ENCODE measurements around the gene RFXAP.

The RFXAP gene

DNA sequence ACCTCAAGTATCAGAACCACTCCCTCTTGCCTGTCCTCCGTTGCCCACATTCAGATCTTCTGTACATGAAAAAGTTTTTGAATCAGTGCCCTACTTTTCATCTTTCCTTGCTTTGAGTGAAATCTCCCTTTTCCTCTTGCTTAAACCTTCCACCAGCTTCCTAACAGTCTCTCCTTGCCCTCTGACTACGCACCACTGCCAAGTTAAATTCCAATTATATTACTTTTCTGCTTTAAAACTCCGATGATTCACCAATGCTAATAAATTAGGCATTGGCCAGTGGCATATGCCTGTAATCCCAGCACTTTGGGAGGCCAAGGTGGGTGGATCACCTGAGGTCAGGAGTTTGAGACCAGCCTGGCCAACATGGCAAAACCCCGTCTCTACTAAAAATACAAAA, 30.7 kb upstream of the RFXAP start:
- H3K27ac ChIP-seq (ENCODE audit: low read depth, low read length), result no peak overlapping the region
- H3K9me3 ChIP-seq (ENCODE audit: control insufficient read depth in 5 of 5, low read length in 5 of 5), result no peaks in the 10 kb centered on the region
- no peaks in the 10 kb centered on the region for H3K36me3 ChIP-seq (ENCODE audit: control insufficient read depth in 5 of 5, insufficient read depth in 5 of 5, low read length in 5 of 5)
- H3K9ac ChIP-seq (ENCODE audit: low read length in 5 of 5), result no peak overlapping the region
- peaks cover 0 to 6% (median 0%) of the 10 kb centered on the region in 5 donors for H3K27me3 ChIP-seq (ENCODE audit: control insufficient read depth in 5 of 5, insufficient read depth in 4 of 5, low read length in 5 of 5)
- no peak overlapping the region for H3K4me3 ChIP-seq (ENCODE audit: low read depth in 1 of 5, low read length in 5 of 5)
- H3K4me1 ChIP-seq (ENCODE audit: control insufficient read depth in 5 of 5, insufficient read depth in 5 of 5, low read length in 5 of 5), result no peaks in the 10 kb centered on the region

DNA sequence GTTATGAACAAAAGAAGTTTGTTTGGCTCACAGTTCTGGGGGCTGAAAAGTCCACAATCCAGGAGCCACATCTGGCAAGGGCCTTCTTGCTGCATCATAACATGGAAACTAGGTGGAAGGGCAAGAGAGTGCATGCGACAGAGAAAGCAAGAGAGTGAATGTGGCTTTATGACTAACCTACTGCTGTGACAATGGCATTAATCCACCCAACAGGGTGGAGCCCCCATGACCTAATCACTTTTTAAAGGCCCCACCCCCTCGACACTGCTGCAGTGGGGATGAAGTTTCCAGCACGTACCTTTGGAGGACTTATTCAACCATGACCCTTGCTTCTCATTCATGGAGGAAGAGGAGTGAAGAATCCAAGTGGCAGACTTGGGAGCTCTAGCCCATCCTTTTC, 30.0 kb upstream of the RFXAP start:
- Histone ChIP-seq H3K9ac (ENCODE audit: low read length in 5 of 5) (no peak overlapping the region), H3K36me3 (ENCODE audit: control insufficient read depth in 5 of 5, insufficient read depth in 5 of 5, low read length in 5 of 5) (no peaks in the 10 kb centered on the region), H3K27me3 (ENCODE audit: control insufficient read depth in 5 of 5, insufficient read depth in 4 of 5, low read length in 5 of 5) (peaks cover 0 to 6% (median 0%) of the 10 kb centered on the region in 5 donors), H3K27ac (ENCODE audit: low read depth, low read length) (no peak overlapping the region), H3K4me3 (ENCODE audit: low read depth in 1 of 5, low read length in 5 of 5) (no peak overlapping the region), H3K9me3 (ENCODE audit: control insufficient read depth in 5 of 5, low read length in 5 of 5) (no peaks in the 10 kb centered on the region), H3K4me1 (ENCODE audit: control insufficient read depth in 5 of 5, insufficient read depth in 5 of 5, low read length in 5 of 5) (no peaks in the 10 kb centered on the region)

GRCh38 chr13:36789730-36790129, 29.3 kb upstream of the RFXAP start:
- Histone ChIP-seq H3K4me1 (ENCODE audit: control insufficient read depth in 5 of 5, insufficient read depth in 5 of 5, low read length in 5 of 5) (no peaks in the 10 kb centered on the region), H3K27me3 (ENCODE audit: control insufficient read depth in 5 of 5, insufficient read depth in 4 of 5, low read length in 5 of 5) (peaks cover 0 to 3% (median 0%) of the 10 kb centered on the region in 5 donors)

DNA sequence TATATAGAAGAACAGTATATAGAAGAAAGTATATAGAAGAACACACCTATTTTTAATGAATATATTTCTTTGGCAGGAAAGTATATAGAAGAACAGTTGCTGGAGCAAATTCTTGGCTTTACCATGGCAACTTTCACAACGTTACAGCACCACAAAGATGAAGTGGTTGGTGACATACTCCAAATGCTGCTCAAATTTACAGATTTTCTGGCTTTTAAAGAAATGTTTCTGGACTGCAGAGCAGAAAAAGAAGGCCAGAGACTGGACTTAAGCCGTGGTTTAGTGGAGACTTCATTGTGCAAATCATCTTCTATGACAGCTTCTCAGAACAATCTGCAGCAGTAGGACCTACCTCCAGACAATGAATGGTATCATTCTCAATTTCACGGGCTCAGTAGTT, 24.3 kb upstream of the RFXAP start:
- H3K36me3 ChIP-seq (ENCODE audit: control insufficient read depth in 5 of 5, insufficient read depth in 5 of 5, low read length in 5 of 5), result no peaks in the 10 kb centered on the region

More at GRCh38 chr13:36789730-36790129, 29.3 kb upstream of the RFXAP start:
- Histone ChIP-seq H3K9ac (ENCODE audit: low read length in 5 of 5) (no peak overlapping the region), H3K27ac (ENCODE audit: low read depth, low read length) (no peak overlapping the region), H3K36me3 (ENCODE audit: control insufficient read depth in 5 of 5, insufficient read depth in 5 of 5, low read length in 5 of 5) (no peaks in the 10 kb centered on the region), H3K9me3 (ENCODE audit: control insufficient read depth in 5 of 5, low read length in 5 of 5) (no peaks in the 10 kb centered on the region), H3K4me3 (ENCODE audit: low read depth in 1 of 5, low read length in 5 of 5) (no peak overlapping the region)

GRCh38 chr13:36795463-36795862, 23.6 kb upstream of the RFXAP start:
- H3K9me3 ChIP-seq (ENCODE audit: control insufficient read depth in 5 of 5, low read length in 5 of 5), result no peaks in the 10 kb centered on the region
- H3K4me1 ChIP-seq (ENCODE audit: control insufficient read depth in 5 of 5, insufficient read depth in 5 of 5, low read length in 5 of 5), result no peaks in the 10 kb centered on the region
- H3K4me3 ChIP-seq (ENCODE audit: low read depth in 1 of 5, low read length in 5 of 5), result no peak overlapping the region
- H3K9ac ChIP-seq (ENCODE audit: low read length in 5 of 5), result no peak overlapping the region
- H3K27ac ChIP-seq (ENCODE audit: low read depth, low read length), result no peak overlapping the region
- no peaks in the 10 kb centered on the region for H3K36me3 ChIP-seq (ENCODE audit: control insufficient read depth in 5 of 5, insufficient read depth in 5 of 5, low read length in 5 of 5)
- H3K27me3 ChIP-seq (ENCODE audit: control insufficient read depth in 5 of 5, insufficient read depth in 4 of 5, low read length in 5 of 5), result no peaks in the 10 kb centered on the region

More for the DNA sequence above, 24.3 kb upstream of the RFXAP start:
- Histone ChIP-seq H3K4me1 (ENCODE audit: control insufficient read depth in 5 of 5, insufficient read depth in 5 of 5, low read length in 5 of 5) (no peaks in the 10 kb centered on the region), H3K9me3 (ENCODE audit: control insufficient read depth in 5 of 5, low read length in 5 of 5) (no peaks in the 10 kb centered on the region), H3K27me3 (ENCODE audit: control insufficient read depth in 5 of 5, insufficient read depth in 4 of 5, low read length in 5 of 5) (no peaks in the 10 kb centered on the region), H3K4me3 (ENCODE audit: low read depth in 1 of 5, low read length in 5 of 5) (no peak overlapping the region), H3K27ac (ENCODE audit: low read depth, low read length) (no peak overlapping the region), H3K9ac (ENCODE audit: low read length in 5 of 5) (no peak overlapping the region)

- Histone ChIP-seq H3K9me3 (ENCODE audit: control insufficient read depth in 5 of 5, low read length in 5 of 5) (no peaks in the 10 kb centered on the region), H3K27ac (ENCODE audit: low read depth, low read length) (no peak overlapping the region), H3K9ac (ENCODE audit: low read length in 5 of 5) (no peak overlapping the region), H3K4me1 (ENCODE audit: control insufficient read depth in 5 of 5, insufficient read depth in 5 of 5, low read length in 5 of 5) (no peaks in the 10 kb centered on the region), H3K4me3 (ENCODE audit: low read depth in 1 of 5, low read length in 5 of 5) (no peak overlapping the region), H3K36me3 (ENCODE audit: control insufficient read depth in 5 of 5, insufficient read depth in 5 of 5, low read length in 5 of 5) (no peaks in the 10 kb centered on the region), H3K27me3 (ENCODE audit: control insufficient read depth in 5 of 5, insufficient read depth in 4 of 5, low read length in 5 of 5) (no peaks in the 10 kb centered on the region)
Observed at GRCh38 chr13:36796052-36796451, 23.0 kb upstream of the RFXAP start.

DNA sequence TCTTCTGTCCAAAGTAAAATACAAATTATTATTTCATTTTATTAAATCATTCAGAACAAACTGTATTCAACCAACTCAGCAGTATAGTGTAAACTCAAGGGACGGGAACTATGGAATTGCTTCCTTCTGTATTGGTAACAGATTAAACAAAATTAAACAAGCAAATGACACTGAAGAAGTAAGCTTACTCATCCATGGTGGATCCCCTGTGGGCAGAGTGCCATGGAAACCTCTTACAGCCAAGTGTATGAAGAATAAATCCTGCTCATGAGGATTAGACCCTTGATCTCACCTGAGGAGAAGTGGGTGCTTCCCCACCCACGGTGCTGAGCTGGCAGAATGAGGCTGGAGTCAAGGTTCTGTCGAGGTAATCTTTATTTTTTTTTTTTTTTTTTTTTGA, 18.0 kb upstream of the RFXAP start:
- Histone ChIP-seq H3K9me3 (ENCODE audit: control insufficient read depth in 5 of 5, low read length in 5 of 5) (no peaks in the 10 kb centered on the region), H3K4me1 (ENCODE audit: control insufficient read depth in 5 of 5, insufficient read depth in 5 of 5, low read length in 5 of 5) (no peaks in the 10 kb centered on the region), H3K27me3 (ENCODE audit: control insufficient read depth in 5 of 5, insufficient read depth in 4 of 5, low read length in 5 of 5) (no peaks in the 10 kb centered on the region), H3K4me3 (ENCODE audit: low read depth in 1 of 5, low read length in 5 of 5) (no peak overlapping the region), H3K36me3 (ENCODE audit: control insufficient read depth in 5 of 5, insufficient read depth in 5 of 5, low read length in 5 of 5) (no peaks in the 10 kb centered on the region), H3K27ac (ENCODE audit: low read depth, low read length) (no peak overlapping the region), H3K9ac (ENCODE audit: low read length in 5 of 5) (no peak overlapping the region)

GRCh38 chr13:36804588-36804987, 14.4 kb upstream of the RFXAP start:
- H3K27ac ChIP-seq (ENCODE audit: low read depth, low read length), result no peak overlapping the region
- no peaks in the 10 kb centered on the region for H3K27me3 ChIP-seq (ENCODE audit: control insufficient read depth in 5 of 5, insufficient read depth in 4 of 5, low read length in 5 of 5)
- no peaks in the 10 kb centered on the region for H3K4me1 ChIP-seq (ENCODE audit: control insufficient read depth in 5 of 5, insufficient read depth in 5 of 5, low read length in 5 of 5)
- H3K36me3 ChIP-seq (ENCODE audit: control insufficient read depth in 5 of 5, insufficient read depth in 5 of 5, low read length in 5 of 5), result no peaks in the 10 kb centered on the region
- H3K4me3 ChIP-seq (ENCODE audit: low read depth in 1 of 5, low read length in 5 of 5), result no peak overlapping the region
- H3K9me3 ChIP-seq (ENCODE audit: control insufficient read depth in 5 of 5, low read length in 5 of 5), result no peaks in the 10 kb centered on the region
- no peak overlapping the region for H3K9ac ChIP-seq (ENCODE audit: low read length in 5 of 5)

DNA sequence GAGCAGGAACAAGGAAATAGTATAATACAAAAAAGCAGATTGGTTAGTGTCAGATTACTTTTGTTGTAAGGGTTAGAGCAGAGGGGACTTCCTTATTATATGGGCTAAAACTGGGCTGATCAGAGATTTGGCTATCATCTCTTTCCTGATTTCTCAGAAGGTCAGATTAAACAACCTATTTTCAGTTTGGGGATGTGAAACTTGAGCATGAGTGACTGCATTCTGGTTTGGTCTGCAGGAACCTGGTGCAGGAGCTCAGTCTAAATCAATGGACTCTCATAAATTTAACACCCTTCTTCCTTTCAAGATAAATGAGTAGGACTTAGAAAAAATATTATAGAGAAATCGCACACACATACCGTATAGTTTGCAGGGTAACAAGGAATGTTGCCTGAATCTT, 12.9 kb upstream of the RFXAP start:
- no peaks in the 10 kb centered on the region for H3K27me3 ChIP-seq (ENCODE audit: control insufficient read depth in 5 of 5, insufficient read depth in 4 of 5, low read length in 5 of 5)
- no peak overlapping the region for H3K4me3 ChIP-seq (ENCODE audit: low read depth in 1 of 5, low read length in 5 of 5)
- no peaks in the 10 kb centered on the region for H3K36me3 ChIP-seq (ENCODE audit: control insufficient read depth in 5 of 5, insufficient read depth in 5 of 5, low read length in 5 of 5)
- H3K27ac ChIP-seq (ENCODE audit: low read depth, low read length), result no peak overlapping the region
- no peaks in the 10 kb centered on the region for H3K4me1 ChIP-seq (ENCODE audit: control insufficient read depth in 5 of 5, insufficient read depth in 5 of 5, low read length in 5 of 5)
- H3K9ac ChIP-seq (ENCODE audit: low read length in 5 of 5), result no peak overlapping the region
- no peaks in the 10 kb centered on the region for H3K9me3 ChIP-seq (ENCODE audit: control insufficient read depth in 5 of 5, low read length in 5 of 5)

- Histone ChIP-seq H3K4me3 (ENCODE audit: low read depth in 1 of 5, low read length in 5 of 5) (no peak overlapping the region), H3K4me1 (ENCODE audit: control insufficient read depth in 5 of 5, insufficient read depth in 5 of 5, low read length in 5 of 5) (no peaks in the 10 kb centered on the region), H3K9me3 (ENCODE audit: control insufficient read depth in 5 of 5, low read length in 5 of 5) (no peaks in the 10 kb centered on the region), H3K27me3 (ENCODE audit: control insufficient read depth in 5 of 5, insufficient read depth in 4 of 5, low read length in 5 of 5) (no peaks in the 10 kb centered on the region), H3K36me3 (ENCODE audit: control insufficient read depth in 5 of 5, insufficient read depth in 5 of 5, low read length in 5 of 5) (no peaks in the 10 kb centered on the region), H3K27ac (ENCODE audit: low read depth, low read length) (no peak overlapping the region), H3K9ac (ENCODE audit: low read length in 5 of 5) (no peak overlapping the region)
Observed at GRCh38 chr13:36807616-36808015, 11.4 kb upstream of the RFXAP start.

- Histone ChIP-seq H3K9ac (ENCODE audit: low read length in 5 of 5) (no peak overlapping the region), H3K27me3 (ENCODE audit: control insufficient read depth in 5 of 5, insufficient read depth in 4 of 5, low read length in 5 of 5) (no peaks in the 10 kb centered on the region), H3K27ac (ENCODE audit: low read depth, low read length) (no peak overlapping the region), H3K4me1 (ENCODE audit: control insufficient read depth in 5 of 5, insufficient read depth in 5 of 5, low read length in 5 of 5) (peaks cover 0 to 8% (median 2%) of the 10 kb centered on the region in 5 donors), H3K4me3 (ENCODE audit: low read depth in 1 of 5, low read length in 5 of 5) (no peak overlapping the region), H3K36me3 (ENCODE audit: control insufficient read depth in 5 of 5, insufficient read depth in 5 of 5, low read length in 5 of 5) (no peaks in the 10 kb centered on the region), H3K9me3 (ENCODE audit: control insufficient read depth in 5 of 5, low read length in 5 of 5) (no peaks in the 10 kb centered on the region)
Observed at GRCh38 chr13:36813225-36813624, 5.8 kb upstream of the RFXAP start.

Measured in subcutaneous abdominal adipose tissue (tissue), 5 donors.